HG02852 (cell line): ENCODE results near the gene MELTF.
A peak's percentile ranks its signal among the peaks of the same experiment; 100 is the strongest.

Experiments
- ATAC-seq: cut with Tn5 transposase; IDR thresholded peaks from one replicate; pipeline ENCODE4 v1.9.1; 2021; ENCODE audit warnings: mild to moderate bottlenecking, moderate library complexity; ENCODE audit not compliant: unreplicated experiment

Gene MELTF

GRCh38 chr3:196995027-196995426 lies 34.6 kb downstream of the MELTF start:
- ATAC-seq: no peak

DNA sequence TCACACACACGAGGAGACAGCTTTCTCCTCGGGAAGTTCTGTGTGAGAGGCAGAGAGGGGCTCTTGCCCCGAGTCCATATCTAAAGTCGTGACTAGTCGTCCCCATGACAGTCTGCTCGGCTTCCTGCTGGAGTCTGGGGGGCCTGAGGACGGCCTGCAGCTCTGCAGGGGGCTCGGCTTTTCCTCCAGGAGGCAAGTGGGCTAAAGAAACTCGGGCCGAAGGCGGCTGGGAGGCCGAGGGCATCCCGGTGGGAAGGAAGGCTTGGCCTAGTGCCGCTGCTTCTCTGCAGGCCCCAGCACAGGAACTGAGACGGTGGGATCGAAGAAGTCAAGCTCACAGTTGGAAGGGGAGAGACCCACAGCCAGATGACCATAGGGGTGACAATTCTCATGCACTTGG lies 35.6 kb downstream of the MELTF start:
- ATAC-seq: no peak

- ATAC-seq: no peak
Observed at GRCh38 chr3:196992461-196993065, 37.1 kb downstream of the MELTF start.

DNA sequence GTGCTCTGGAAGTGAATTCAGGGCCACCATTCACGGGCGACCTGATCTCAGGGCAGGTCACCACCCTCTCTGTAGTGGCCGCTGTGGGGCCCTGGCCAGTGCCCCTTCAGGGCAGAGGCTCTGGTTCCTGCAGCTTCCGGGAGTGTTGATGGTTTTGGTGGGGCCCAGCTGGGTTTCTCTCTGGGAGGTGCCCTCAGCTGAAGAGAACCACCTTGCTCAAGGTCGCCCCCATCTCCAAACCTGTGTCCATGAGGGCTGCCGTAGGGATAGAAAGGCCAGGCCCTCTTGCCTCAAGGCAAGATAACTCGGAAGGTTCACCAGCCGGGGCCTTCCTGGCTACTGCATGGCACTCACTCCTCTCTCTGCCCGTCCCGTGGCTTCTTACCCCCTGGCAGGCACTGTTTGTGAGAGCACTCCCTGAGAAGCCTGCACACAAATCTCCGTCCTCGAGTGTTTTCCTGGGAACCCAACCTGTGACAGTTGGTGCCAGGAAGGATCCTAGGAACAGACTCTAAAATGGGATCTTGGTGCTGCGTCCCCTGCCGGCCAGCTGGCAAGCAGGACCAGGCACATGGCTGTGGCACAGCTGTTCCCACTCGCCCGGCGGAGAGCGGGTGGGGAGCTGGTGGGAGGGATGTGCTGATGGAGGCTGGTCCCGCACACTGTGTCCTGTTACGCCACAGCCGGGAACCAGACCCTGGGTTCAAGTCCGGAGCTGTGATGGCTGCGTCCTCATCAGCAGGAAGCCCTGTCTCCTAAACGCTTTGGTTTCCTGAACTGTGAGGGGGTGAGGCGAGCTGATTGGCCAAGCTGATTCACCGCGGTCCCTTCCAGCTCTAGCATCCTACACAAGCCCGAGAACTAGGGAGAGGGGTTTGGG lies 37.8 kb downstream of the MELTF start:
- ATAC-seq: no peak

GRCh38 chr3:196990601-196991007 lies 39.0 kb downstream of the MELTF start:
- no peak for ATAC-seq

- ATAC-seq: no peak
Observed at GRCh38 chr3:196989721-196990262, 39.8 kb downstream of the MELTF start.

DNA sequence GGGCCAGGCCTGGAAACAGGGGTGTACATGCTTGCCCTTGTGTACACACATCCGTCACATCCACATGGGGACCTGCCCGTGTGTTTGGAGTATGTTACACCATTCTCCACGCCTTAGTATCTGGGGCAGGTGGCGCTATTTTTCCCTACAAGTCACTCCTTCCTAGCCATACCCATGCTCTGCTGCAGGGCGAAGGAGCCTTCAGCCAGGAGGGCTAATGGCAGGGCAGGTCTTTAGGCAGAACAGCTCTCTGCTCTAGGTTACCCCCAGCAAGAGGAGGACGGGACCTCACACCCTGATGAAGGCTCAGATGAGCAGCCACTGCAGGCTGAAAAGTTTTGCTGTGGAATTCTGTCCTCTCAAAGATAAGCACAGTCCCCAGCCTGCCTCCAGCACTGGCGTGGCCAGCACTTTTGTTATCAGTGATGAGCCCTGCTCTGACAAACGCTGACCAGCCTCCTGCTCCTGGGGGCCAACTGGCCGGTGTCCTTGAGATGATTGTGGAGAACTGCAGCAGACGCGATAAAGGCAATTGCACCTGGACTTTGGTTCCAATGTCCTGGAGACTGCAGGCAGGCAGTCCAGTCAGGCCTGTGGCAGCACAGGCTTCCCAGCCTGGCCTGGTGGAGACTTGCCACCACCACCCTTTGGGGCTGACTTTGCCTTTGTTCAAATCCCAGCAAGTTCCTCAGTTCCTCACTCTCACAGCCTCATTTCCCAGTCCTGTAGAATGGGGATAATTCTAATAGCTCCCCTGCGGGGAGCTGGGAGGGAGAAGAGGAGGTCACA lies 41.2 kb downstream of the MELTF start:
- ATAC-seq: no peak

DNA sequence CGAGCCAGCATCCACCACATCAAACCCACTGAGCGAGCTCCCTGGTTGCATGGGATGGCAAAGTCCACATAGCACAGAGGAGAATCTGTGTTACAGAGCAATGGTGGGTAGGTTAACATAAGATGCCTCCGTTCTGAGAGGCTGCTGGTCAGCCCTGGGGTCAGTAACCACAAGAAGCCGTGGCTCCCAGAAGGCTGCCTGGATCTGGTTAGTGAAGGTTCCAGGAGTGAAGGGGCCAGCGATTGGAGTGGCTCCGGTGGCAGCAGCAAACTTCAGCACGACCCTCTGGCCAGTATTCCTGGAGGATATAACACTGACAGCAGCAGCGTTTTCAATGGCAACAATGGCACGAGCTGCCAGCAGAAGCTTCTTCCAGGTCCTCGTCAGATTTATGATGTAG lies 42.6 kb downstream of the MELTF start:
- no peak for ATAC-seq

DNA sequence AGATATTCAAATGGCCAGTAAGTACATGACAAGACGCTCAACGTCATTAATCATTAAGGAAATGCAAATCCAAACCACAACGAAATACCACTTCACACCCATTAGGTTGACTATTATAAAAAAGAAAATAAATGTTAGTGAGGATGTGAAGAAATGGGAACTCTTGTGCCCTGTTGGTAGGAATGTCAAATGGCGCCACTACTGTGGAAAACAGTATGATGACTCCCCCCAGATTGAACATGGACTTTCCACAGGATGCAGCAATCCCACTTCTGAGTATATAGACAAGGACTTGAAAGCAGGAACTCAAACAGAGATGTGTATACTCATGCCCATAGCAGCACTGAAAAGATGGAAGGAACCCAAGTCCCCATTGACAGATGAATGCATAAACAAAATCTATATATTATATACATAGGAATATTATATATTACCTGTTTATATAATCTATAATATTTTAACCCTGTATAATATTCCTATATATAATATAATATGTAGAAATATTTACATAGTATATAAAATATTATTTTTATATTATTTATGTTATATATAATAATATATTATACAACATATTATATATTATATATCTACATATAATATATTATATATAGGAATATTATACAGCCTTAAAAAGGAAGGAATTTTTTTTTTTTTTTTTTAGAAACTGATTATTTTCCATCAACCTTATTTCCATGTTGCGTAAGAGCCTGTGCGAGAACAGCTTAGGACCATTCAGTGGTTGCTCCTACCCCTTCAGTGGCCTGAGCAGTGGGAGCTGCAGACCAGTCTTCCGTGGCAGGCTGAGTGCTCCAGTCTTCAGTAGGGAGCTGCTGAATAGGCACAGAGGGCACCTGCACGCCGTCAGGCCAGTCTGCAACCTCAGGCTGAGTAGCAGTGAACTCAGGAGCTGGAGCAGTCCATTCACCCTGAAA lies 43.4 kb downstream of the MELTF start:
- no peak for ATAC-seq

DNA sequence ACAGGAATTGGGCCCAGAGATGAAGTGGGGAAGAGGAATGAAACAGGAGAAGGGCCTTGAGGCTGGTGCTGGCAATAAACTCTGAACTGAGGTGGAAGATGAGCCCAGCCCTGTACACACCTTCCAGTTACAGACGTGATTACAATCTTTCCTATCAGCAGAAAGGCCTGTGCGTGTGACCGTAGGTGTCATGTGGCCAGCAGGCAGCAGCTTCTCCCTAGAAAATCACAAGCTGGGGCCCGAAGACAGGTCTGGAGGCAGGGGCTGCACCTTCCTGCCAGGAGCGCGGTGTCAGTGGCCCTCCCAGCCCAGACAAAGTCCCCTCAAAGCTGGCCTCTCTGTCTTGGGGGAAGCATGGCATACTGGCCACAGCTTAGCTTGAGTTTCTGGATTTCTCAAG lies 44.3 kb downstream of the MELTF start:
- no peak for ATAC-seq

GRCh38 chr3:196983186-196983585 lies 46.4 kb downstream of the MELTF start:
- no peak for ATAC-seq

GRCh38 chr3:196981657-196982056 lies 48.0 kb downstream of the MELTF start:
- ATAC-seq: no peak

DNA sequence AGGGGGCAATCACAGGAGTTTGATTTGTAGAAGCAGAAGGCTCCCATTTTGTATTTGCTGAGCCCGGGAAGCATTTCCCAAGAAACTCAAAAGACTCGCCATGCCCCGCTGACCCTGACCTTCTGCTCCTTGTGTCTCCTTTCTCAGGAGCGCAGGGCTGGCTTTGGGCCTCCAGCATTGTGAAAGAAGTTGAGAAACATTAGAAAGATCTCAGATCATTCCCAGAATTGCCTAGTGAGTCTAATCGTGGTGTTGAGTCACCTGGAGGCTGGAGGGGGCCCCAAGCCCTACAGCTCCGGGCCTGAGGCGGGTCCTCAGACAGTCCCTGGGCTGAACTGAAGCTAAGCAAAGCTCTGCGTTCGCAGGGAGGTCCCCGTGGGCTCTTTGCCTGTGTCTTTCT lies 50.1 kb downstream of the MELTF start:
- ATAC-seq: no peak

DNA sequence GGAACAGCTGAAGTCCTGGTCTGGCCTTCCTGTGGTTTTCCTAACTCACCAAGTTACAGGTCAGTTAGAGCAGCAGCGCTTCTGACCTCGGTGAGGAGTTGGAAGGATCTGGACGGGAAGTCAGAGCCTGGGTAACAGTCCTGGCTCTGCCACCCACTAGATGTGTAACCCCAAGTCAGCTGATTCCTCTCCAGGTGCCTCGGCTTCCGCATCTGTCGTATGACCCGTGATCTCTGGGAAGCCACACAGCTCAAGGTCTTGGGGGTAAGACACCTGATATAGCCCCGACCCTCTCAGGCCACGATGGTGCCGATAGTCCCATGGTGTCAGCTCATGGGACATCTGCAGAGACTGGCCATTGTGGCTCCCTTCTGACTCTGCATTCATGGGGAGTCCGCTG lies 52.7 kb downstream of the MELTF start:
- no peak for ATAC-seq

DNA sequence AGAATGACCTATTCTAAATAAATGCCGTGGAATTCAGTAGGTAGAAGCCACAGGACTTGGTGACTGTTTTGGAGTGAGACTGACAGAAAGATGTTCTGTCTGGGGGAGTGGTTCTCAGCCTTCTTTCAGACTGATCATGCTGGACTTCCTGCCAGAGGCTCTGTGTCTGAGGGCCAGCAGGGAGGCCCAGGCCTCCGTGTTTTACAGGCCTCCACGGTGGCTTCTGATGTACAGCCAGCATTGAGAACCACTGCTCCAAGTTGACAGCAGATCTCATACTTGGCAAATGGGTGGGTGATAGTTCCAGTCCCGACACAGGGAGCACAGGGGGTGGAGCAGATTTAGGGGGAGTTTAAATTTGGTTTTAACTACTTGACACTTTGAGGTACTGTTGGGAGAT lies 54.3 kb downstream of the MELTF start:
- no peak for ATAC-seq

- no peak for ATAC-seq
Observed at GRCh38 chr3:196974661-196975060, 55.0 kb downstream of the MELTF start.

GRCh38 chr3:196971094-196971698 lies 58.4 kb downstream of the MELTF start:
- no peak for ATAC-seq

DNA sequence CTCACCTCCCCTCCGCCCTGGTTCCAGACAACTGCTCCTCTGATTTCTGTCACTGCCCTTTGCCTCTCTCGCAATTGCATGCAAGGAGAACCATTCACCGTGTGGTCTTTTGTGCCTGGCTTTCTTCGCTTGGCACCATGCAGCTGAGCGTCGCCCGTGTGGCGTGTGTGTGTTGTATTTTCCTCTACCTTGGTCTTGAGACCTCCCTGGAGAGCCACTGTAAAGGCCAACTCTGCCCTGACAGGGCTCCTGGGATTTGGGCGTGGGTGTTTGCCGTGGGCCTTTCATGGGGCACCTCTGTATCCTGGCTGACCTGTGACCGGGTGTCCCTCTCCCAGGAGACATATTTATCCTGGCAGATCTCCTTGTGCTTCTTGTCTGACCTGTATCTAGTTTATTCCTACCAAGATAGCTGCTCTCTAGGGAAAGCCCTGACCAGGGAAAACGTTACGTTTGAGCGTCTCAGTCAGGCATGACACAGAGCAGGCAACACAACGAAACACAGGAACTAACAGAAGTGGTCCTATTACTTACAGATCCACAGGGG lies 59.0 kb downstream of the MELTF start:
- no peak for ATAC-seq

GRCh38 chr3:196969660-196970546 lies 59.7 kb downstream of the MELTF start:
- ATAC-seq: peak; percentile 51
